Stimulated activated CD8-positive, alpha-beta memory T cell treated with anti-CD3 and anti-CD28 coated beads, Interleukin-4, amount 100 ng/mL, for 1 hour (primary cell): ENCODE results near the gene ZFP62.
A peak's percentile ranks its signal among the peaks of the same experiment; 100 is the strongest.
"Not testable (repeated sequence)": the region's sequence is repeated elsewhere in the genome, so short reads cannot be mapped to it uniquely, and the experiment has no call there.

Experiments
- DNase-seq, 2 donors: peaks; one replicate each; pipeline ENCODE4 v3.0.0-alpha.2; 2020; ENCODE audit warnings: low read depth in 2 of 2, low spot score in 1 of 2

The ZFP62 gene

GRCh38 chr5:180860887-180861822 is at the start of gene ZFP62:
TSS of gene ZFP62 (minus strand) at chr5:180861276. CDS start at chr5:180861219, 57 bp downstream.
- peak; percentile 70 to 76 for DNase-seq

- no peak for DNase-seq
Observed at GRCh38 chr5:180910735-180911134, 49.7 kb upstream of the ZFP62 start.

DNA sequence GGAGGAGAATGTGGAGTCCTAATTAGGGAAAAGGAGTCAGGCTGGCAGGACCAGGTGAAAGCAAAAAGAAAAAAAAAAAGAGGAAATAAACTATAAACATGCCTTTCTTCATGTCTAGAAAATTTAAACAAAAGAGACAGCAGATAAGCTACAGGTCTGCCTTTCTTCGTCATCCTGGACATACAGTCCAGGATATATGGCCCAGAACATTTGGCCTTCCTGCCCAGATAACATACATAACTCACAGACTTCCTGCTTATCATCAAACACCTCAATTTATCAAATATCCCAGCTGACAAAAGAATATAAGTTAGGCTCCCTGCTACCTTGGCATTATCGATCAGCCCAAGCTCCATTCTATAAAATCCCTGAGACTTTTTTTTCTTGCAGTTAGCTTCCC is 49.1 kb upstream of the ZFP62 start:
- no peak for DNase-seq

DNA sequence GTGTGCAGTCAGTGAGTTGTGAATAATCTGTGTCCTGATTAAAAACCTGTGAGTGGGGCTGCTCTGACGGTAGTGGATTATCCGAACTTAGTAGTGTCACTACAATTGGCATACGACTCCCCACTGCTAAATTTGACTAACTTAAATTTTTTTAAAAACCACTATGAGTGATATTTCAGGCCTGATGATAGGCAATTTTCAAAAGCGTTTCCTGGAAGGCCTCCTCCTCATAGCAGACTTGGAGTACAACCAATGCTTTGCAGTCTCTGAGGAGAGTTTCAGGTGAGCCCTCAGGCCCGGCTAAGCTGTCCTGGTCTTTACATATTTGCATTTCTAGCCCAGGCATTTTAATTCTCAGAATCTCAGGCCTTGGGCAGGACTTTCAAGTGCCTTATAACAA is 48.7 kb upstream of the ZFP62 start:
- no peak for DNase-seq

DNA sequence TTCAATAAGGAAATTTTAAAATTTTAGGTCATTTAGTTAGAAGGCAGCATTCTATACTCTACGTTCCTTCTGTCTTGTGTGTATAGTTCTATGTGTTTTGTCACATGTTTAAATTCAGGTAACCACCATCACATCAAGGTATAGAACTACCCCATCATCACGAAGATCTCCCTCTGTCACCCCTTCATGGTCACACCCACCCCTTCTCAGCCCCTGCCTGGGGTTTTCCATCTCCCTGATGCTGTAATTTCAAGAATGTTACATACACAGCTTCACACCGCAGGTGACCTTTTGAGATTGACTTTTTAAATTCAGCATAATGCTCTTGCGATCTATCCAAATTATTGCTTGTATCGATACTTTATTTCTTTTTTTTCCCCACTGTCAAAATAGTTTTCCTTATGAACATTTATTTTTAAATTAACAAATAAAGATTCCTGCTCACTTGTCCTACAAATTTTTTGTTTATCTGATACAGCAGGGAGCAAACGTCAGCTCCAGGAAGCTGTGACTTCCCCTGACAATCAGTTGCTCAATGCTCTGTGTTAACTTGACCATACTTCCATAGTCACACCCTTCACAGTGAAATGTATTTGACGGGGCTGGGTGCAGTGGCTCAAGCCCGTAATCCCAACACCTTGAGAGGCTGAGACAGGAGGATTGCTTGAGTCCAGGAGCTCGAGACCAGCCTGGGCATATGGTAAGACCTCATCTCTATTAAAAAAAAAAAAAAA is 48.1 kb upstream of the ZFP62 start:
- no peak for DNase-seq

DNA sequence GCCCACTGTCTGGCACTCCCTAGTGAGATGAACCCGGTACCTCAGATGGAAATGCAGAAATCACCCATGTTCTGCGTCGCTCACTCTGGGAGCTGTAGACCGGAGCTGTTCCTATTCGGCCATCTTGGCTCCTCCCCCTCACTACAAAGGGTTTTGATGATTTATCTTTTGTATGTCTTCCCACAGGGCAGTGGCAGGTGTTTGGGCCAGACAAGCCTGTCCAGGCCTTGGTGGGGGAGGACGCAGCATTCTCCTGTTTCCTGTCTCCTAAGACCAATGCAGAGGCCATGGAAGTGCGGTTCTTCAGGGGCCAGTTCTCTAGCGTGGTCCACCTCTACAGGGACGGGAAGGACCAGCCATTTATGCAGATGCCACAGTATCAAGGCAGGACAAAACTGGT is 47.3 kb upstream of the ZFP62 start:
- no peak for DNase-seq

DNA sequence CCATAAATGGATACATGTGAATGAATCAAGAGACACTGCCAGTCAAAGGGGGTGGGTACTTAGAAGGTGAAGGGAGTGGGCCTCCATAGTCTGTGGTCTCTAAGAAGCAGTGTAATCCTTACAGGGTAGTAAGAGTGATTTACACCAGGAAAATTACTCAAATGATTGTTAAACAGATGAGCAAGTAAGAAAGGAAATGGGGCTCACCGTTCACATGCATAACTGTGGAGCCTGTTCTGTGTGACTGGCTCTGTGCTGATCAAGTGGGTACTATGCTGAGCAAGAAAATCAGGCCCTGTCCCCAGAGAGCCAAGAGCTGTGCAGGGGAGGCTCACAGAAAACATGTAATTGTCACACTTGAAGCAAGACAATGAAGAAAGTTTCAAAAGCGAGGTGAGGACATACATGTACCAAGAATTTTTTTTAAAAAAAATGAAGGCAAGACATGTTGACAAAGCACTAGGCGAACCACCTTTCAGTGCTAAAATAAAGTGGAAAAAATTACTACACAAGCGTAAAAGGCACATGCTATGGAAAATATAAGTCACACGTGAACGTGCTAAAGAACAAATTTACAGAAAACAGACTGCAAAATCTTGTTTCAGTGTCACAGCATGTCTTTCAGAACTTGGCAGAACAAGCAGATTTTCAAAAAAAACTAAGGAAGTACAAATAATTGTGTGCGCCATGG is 40.4 kb upstream of the ZFP62 start:
- DNase-seq = no peak

GRCh38 chr5:180900178-180900577 is 39.1 kb upstream of the ZFP62 start:
- DNase-seq = no peak

GRCh38 chr5:180898621-180899246 is 37.7 kb upstream of the ZFP62 start, which contains the start of gene BTNL8:
TSS of gene BTNL8 (plus strand) at chr5:180899159. CDS start at chr5:180899311, 152 bp downstream.
- DNase-seq = no peak

GRCh38 chr5:180895330-180895729 is 34.3 kb upstream of the ZFP62 start:
- not testable (repeated sequence) for DNase-seq

DNA sequence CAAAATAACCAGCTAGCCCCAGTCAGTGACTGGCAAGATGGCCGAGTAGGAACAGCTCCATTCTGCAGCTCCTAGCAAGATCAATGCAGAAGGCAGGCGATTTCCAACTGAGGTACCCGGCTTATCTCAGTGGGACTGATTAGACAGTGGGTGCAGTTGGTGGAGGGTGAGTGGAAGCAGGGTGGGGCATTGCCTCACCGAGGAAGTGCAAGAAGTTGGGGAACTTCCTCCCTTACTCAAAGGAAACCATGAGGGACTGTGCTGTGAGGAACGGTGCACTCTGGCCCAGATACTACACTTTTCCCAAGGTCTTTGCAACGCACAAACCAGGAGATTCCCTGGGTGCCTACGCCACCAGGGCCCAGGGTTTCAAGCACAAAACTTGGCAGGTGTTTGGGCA is 28.3 kb upstream of the ZFP62 start:
- DNase-seq = no peak

- not testable (repeated sequence) for DNase-seq
Observed at GRCh38 chr5:180885845-180886529, 24.9 kb upstream of the ZFP62 start.

DNA sequence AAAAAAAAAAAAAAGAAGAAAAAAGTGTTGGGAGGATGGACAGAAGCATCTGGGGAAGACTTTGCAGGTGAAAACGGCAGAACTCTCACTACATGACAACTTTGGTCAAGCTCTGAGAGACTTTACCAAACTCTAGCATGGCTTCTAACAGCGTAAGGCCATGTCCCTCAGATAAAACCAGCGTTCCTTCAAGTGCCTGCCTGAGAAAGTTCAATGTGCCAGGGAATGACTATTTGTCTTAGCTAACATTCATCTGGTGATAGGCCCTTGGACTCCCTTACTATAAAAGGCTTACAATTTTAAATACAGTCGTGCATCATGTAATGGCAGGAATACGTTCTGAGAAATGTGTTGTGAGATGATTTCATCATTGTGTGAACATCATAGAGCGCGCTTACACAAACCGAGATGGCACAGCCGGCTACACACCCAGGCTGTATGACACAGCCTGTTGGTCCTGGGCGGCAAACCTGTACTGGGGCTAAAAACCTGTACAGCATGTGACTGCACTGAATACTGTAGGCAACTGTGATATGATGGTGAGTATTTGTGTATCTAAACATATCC is 14.9 kb upstream of the ZFP62 start:
- DNase-seq = no peak

- no peak for DNase-seq
Observed at GRCh38 chr5:180874804-180875582, 13.9 kb upstream of the ZFP62 start.

GRCh38 chr5:180873615-180874520 is 12.8 kb upstream of the ZFP62 start:
- no peak for DNase-seq

GRCh38 chr5:180872419-180872818 is 11.3 kb upstream of the ZFP62 start:
- DNase-seq = no peak

DNA sequence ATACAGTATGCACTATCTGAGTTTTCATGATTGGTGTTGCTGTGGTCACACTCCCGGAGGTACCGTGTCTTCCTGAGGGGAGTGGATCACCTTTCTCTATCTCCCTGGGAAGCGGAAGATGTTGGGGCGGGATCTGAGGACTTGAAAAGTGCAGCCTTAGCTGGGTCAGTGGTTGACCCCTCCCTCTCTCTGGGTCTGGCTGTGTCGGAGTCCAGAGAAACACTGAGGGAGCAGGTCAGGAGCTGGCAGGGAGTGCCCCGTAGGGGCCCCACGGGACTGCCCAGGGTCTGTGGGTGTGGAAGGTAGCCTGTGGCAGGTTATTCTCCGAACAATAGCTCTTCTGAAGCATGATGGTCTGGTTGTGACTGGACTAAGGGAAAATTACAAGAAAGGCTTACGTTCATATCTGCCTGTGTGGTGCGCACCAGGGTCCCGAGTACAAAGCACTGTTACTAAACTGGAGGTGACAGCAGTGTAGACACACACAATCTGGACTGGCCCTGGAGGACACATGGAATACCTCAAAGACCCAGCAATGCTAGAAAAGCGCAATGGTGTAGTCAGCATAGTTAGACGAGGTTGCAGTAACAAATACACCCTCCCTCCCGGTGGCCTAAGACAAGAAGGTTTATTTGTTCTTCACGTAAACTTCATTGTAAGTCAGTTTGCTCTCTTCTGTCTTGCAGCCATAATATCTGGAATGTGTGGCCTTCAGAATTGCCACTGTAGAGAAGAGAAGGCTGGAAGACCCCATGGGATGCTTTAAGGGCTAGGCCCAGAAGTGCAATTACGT is 9.4 kb upstream of the ZFP62 start:
- no peak for DNase-seq

GRCh38 chr5:180869587-180869986 is 8.5 kb upstream of the ZFP62 start:
- no peak for DNase-seq
